Tibial nerve (tissue), 4 donors: Measurements from ENCODE around the gene TSPYL4.

ENCODE experiments used
- CTCF ChIP-seq, 5 experiments: fragments of 200-600 bp in 3 of 5; fragments of 450-650 bp in 2 of 5; sonication (generic) in 3 of 5; IDR thresholded peaks; one replicate each; pipeline ENCODE4 v1.5.1; 2016 to 2019; ENCODE audit warnings: antibody characterized with exemption in 5 of 5, mild to moderate bottlenecking in 3 of 5, moderate library complexity in 2 of 5
- EP300 ChIP-seq, 2 donors: sonication (generic); formaldehyde crosslinking; IDR thresholded peaks; one replicate each; pipeline ENCODE4 v1.6.1; 2017; ENCODE audit warnings: antibody characterized with exemption in 2 of 2, mild to moderate bottlenecking in 1 of 2
- POLR2A ChIP-seq, 2 donors: fragments of 450-650 bp; IDR thresholded peaks; one replicate each; pipeline ENCODE4 v1.6.1; 2017; ENCODE audit warnings: antibody characterized with exemption in 2 of 2, mild to moderate bottlenecking in 2 of 2, moderate library complexity in 2 of 2

GRCh38 chr6:116278854-116279231, 25.0 kb upstream of the TSPYL4 start:
- TF ChIP-seq POLR2A (IDR thresholded peaks at IDR 0.05) (no peak), CTCF (IDR thresholded peaks at IDR 0.05) (no peak), EP300 (IDR thresholded peaks at IDR 0.05) (no peak)
